Measurements from ENCODE around the gene PRKCQ. TPM values are rescaled to one million over a fixed set of nuclear protein-coding genes. Genes with fewer than 3 reads are reported as not detected.

PRKCQ gene
- 0.12 and 0.22 TPM in 2 replicates for total RNA-seq

DNA sequence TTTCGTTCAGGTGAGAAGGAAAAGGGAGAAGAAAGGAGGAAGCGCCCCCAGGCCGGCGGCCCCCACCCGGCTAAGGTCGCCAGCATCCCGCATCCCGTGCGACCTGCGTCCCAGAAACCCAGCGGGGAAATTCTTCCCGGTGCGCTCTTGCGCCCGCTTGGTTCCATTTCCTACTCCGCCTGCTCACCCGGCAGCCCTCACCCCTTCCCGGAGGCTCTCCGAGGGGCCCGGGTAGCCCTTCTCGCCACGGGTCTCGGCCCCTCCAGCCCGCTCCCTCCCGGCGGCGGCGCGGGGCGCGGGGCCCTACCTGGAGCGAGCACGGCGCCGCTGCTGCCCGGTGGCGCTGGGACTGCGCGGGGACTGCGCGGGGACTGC lies at the start of gene PRKCQ:
TSS of gene PRKCQ (minus strand) at position 373 of the 375 bp plus-strand sequence. CDS start 65,141 bp downstream, outside the sequence.

